Stimulated activated CD4-positive, alpha-beta T cell treated with anti-CD3 and anti-CD28 coated beads, Interleukin-1b, Interleukin-23, amount 100 ng/mL, for 1 hour (primary cell): ENCODE measurements around the gene LDHD.

Experiments
- DNase-seq, 2 donors: peaks; one replicate each; pipeline ENCODE4 v3.0.0-alpha.2; 2020; ENCODE audit warnings: low read depth in 2 of 2

Gene LDHD

GRCh38 chr16:75081179-75081859 lies 35.3 kb downstream of the LDHD start:
- no peak for DNase-seq

GRCh38 chr16:75080205-75081029 lies 36.2 kb downstream of the LDHD start:
- no peak for DNase-seq

GRCh38 chr16:75079346-75079926 lies 37.1 kb downstream of the LDHD start:
- no peak for DNase-seq

GRCh38 chr16:75078886-75079285 lies 37.7 kb downstream of the LDHD start:
- no peak for DNase-seq

GRCh38 chr16:75075688-75076268 lies 40.8 kb downstream of the LDHD start:
- DNase-seq: no peak

GRCh38 chr16:75074920-75075687 lies 41.5 kb downstream of the LDHD start:
- peak in 1 of 2 donors; percentile 60 for DNase-seq

GRCh38 chr16:75074304-75074793 lies 42.2 kb downstream of the LDHD start:
- DNase-seq: no peak

GRCh38 chr16:75073545-75074303 lies 42.9 kb downstream of the LDHD start:
- no peak for DNase-seq

- no peak for DNase-seq
These were observed 44.2 kb downstream of the LDHD start for GRCh38 chr16:75072239-75072947.

GRCh38 chr16:75071621-75072020 lies 45.0 kb downstream of the LDHD start:
- DNase-seq: no peak

GRCh38 chr16:75070012-75070841 lies 46.4 kb downstream of the LDHD start:
- DNase-seq: no peak

GRCh38 chr16:75068085-75069031 lies 48.2 kb downstream of the LDHD start:
- DNase-seq: no peak

- no peak for DNase-seq
These were observed 49.6 kb downstream of the LDHD start for GRCh38 chr16:75066861-75067447.

- no peak for DNase-seq
These were observed 50.9 kb downstream of the LDHD start for GRCh38 chr16:75065521-75066149.

- no peak for DNase-seq
These were observed 51.5 kb downstream of the LDHD start for GRCh38 chr16:75065149-75065505.

- DNase-seq: no peak
These were observed 52.0 kb downstream of the LDHD start for GRCh38 chr16:75064403-75065148.
